Activated CD4-positive, alpha-beta T cell treated with anti-CD3 and anti-CD28 coated beads, Interleukin-2, amount 50 U/mL, for 48 hours (primary cell): ENCODE measurements around the gene IL32.
A peak's percentile ranks its signal among the peaks of the same experiment; 100 is the strongest.
"Not testable (repeated sequence)": the region's sequence is repeated elsewhere in the genome, so short reads cannot be mapped to it uniquely, and the experiment has no call there.

Experiments used
- DNase-seq, 2 experiments: peaks; one replicate each; pipeline ENCODE4 v3.0.0-alpha.2; 2020

IL32 gene

DNA sequence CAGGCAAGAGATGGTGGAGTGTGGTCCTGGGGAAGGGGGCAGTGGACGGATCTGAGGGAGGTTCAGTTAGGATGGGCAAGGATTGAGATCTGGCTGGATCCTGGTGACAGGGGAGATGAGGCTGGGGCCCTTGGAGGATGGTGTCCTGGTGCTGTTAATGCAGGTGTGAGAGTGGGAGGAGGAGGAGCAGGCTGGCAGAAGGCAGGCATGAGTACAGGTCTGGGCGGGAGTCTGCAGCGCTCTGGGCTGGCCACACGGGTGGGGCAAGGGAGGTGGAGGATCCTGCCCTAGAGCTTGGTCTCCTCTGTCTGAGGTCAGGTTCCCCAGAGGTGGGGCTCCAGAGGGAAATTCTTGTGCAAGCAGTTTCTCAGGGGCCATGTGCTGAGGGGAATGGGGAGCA, 6.7 kb downstream of the IL32 start:
- peak; percentile 54 to 62 for DNase-seq

DNA sequence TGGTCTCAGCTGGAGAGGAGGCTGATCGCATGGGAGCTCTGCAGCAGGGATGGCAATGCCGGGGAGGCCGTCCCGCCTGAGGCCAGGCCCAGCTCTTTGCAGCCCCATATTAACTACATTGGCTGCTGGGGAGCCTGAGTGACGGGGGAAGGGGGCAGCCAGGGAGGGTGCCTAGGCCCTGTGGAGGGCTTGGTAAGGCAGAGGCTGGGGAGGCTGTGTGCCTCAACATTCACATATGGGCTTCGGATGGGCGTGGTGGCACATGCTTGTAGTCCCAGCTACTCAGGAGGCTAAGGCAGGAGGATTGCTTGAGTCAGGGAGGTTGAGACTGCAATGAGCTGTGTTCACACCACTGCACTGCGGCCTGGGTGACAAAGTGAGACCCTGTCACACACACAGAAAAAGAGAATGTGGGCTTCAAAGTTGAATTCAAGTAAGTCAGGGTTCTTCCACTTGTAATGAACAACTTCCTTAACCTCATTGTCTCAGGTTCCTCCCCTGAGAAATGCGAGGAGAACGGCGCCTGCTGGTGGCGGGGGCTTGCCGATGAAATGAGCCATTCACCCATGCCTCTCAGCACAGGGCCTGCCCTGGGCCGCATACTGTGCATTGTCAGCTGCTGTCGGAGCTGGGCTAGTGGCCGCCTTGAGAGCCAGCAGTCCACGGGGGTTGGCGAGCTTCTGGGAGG, 7.3 kb downstream of the IL32 start:
- DNase-seq = not testable (repeated sequence)

DNA sequence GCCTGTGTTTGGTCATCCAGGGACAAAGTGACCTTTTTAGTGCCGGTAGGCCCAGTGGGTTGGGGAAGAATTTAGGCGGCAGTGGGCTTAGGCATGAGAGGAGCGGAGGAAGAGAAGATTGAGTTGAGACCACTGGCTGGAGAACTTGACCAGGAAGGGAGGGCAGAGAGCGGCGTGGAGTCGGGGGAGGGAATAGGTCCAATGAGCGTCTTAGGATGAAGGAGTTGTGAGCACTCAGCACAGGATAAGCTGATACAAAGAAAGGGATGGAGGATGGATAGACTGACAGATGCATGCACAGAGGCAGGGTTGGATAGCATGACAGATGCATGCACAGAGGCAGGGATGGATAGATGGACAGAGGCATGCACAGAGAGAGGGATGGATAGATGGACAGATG, 8.0 kb downstream of the IL32 start:
- DNase-seq = no peak

DNA sequence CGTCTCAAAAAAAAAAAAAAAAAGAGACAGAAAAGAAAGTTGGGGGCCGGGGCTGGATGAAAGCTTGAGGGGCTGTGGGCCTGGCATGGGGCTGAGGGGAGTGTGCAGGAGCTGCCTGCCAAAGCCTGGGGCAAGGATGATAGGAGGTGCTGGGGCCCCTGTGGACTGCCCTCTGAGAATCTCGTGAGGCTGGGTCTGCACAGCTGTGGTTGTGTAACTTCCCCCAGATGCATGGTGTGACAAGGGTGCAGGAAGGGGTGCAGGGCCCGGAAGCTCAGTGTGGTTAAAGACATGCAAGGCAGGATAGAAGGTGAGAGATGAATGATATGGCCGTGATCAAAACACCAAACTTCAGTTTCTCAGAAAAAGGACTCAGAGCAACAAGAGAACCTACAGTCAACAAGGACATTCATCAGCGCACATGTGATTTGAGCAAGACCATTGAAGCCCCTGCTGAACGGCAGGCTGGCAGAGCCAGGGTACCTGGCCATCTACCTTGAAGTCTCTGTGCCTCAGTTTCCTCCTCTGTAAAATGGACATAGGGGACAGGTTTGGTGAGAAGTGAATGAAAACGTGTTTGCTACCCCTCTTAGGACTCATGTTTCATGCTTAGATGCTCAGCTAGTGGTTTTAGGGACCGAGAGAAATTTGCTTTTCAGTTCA, 9.6 kb downstream of the IL32 start:
- DNase-seq = peak; percentile 82 to 84

DNA sequence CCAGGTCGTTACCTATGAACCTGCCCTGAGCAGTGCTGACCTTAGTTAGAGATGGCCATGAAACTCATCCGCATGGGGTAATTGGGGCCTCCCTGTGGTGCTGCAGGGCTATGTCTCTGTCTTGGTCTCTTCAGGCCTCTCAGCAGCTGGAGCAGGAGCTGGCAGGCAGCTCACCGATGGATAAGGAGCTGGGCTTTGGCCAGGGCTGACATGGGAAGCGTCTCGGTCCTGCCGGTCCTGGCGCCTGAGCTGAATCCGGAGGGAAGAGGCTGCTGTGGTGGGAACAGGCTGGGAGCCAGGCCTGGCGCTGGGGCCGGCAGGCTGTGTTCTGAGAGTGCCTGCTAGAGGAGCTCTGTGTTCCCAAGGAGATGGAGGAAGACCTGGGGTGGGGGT, 10.1 kb downstream of the IL32 start:
- DNase-seq = peak in 1 of 2 experiments; percentile 33

DNA sequence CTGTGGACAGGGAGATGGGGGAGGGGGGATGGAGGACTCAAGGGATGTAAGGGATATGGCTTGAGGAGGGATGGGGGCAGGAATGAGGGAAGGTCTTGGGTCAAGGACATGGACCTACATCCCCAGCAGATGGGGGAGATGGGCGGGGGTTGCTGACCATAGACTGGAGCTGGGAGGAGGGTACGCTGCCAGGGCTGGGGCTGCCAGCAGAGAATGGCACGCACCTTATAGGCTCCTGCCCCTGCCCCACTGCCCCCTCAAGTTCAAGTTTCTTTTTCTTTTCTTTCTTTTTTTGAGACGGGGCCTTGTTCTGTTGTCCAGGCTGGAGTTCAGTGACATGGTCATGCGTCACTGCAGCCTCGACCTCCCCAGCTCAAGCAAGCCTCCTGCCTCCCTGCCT, 10.5 kb downstream of the IL32 start:
- not testable (repeated sequence) for DNase-seq

DNA sequence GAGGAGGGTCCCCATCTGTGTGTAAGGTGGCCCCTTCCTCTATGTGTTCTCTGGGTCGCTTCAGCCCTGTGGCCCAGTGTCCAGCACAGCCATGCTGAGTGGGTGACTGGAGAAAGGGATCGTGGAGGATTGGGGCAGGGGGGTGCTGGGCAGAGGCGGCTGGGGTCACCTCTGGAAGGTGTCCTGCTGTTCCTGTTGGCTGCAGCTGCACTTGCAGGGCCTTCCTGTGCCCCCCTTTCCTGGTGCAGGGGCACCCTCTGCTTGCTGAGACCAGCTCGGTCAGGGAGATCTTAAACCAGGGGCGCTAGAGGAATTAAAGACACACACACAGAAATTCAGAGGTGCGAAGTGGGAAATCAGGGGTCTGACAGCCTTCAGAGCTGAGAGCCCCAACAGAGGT, 11.1 kb downstream of the IL32 start:
- no peak for DNase-seq

DNA sequence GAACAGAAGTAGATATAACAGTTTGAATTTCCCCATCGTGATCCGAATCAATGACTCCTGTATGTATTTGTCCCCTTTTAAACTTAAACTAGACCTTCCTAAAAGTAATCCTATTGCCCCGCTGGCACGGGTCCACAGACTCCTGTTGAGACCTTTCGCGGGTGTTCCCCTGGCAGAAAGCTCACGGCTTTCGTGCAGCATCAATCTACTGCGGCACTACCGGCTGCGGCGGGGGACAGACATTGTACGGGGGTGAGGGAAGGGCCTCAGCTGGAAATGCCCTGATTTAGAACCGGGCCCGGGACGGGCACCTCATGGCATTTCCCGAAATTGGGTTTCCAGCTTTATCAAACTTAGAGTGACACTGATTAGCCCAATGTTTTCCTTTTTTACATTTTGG, 14.6 kb downstream of the IL32 start:
- no peak for DNase-seq

DNA sequence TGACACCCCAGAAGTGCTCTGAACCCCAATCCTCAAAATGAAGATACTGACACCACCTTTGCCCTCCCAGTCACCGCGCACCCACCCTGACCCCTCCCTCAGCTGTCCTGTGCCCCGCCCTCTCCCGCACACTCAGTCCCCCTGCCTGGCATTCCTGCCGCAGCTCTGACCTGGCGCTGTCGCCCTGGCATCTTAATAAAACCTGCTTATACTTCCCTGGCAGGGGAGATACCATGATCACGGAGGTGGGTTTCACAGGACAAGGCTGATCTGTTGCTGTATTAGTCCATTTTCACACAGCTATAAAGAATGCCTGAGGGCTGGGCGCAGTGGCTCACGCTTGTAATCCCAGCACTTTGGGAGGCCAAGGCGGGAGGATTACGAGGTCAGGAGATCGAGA, 16.5 kb downstream of the IL32 start:
- DNase-seq = not testable (repeated sequence)

DNA sequence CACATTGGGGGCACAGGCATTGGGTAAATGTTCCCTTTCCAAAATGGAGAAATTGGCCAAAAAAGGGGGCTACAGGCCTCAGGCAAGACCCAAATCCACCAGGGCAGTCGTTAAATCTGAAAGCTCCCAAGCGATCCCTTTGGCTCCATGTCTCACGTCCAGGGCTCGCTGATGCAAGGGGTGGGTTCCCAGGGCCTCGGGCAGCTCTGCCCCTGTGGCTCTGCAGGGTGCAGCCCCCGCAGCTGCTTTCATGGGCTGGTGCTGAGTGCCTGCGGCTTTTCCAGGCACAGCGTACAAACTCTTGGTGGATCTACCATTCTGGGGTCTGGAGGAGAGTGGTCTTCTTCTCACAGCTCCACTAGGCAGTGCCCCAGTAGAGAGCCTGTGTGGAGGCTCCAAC, 18.0 kb downstream of the IL32 start:
- not testable (repeated sequence) for DNase-seq

DNA sequence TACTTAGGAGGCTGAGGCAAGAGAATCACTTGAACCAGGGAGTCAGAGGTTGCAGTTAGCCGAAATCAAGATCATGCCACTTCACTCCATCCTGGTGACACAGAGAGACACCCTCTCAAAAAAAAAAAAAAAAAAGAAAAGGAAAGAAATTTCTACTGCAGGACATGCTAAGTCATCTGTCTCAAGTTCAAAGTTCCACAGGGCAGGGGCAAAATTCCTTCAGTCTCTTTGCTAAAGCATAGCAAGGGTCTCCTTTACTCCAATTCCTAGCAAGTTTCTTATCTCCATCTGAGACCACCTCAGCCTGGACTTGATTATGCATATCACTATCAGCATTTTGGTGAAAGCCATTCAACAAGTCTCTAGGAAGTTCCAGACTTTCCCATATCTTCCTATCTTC, 19.1 kb downstream of the IL32 start:
- DNase-seq = no peak

DNA sequence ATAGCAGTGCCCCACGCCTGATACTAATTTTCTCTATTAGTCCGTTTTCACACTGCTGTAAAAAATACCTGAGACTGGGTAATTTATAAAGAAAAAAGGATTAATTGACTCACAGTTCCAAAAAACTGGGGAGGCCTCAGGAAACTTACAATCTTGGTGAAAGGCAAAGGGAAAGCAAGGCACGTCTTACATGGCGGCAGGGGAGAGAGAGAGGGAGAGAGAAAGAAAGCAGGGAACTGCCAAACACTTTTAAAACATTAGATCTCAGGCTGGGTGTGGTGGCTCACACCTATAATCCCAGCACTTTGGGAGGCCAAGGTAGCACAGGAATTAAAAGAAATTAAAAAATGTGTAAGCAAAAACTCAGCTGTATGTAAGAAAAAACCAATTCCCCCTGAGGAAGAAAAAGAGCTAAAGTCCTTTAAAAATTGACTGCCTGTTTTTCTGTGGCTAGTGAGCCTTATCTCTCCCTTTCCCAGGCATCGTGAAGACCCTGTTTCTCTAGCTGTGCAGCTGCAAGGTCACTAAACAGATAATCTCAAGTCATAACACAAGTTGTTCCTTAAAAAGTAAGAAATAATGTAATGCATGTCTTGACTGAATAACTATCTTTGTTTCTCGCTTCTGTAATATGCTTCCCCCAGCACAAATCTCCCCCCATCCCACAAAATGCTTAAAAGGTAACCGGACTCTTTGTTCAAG, 19.7 kb downstream of the IL32 start:
- no peak for DNase-seq

DNA sequence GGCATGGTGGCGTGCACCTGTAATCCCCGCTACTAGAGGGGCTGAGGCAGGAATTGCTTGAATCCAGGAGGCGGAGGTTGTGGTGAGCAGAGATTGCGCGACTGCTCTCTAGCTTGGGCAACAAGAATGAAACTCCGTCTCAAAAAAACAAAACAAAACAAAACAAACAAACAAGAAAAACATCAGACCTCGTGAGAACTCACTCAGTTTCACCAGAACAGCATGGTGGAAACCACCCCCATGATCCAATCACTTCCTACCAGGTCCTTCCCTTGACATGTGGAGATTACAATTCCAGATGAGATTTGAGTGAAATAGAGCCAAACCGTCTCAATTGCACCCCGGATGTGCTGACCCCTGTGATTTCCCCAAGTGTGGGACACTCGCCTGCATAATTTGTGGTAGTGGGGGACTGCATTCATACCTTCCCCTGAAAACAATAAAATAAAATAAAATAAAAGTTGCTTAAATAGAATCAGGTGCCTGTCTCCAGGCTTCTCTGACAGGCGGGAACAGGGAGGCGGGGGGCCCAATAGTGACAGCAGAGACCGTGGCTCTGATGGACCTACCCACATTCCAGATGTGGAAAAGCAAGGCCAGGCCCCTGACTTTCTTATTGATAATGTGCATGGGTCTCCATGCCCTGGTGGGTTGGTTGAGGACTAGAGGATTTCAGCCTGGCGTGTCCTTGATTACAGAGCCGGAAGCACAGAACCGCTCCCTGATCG, 20.6 kb downstream of the IL32 start:
- DNase-seq = no peak

DNA sequence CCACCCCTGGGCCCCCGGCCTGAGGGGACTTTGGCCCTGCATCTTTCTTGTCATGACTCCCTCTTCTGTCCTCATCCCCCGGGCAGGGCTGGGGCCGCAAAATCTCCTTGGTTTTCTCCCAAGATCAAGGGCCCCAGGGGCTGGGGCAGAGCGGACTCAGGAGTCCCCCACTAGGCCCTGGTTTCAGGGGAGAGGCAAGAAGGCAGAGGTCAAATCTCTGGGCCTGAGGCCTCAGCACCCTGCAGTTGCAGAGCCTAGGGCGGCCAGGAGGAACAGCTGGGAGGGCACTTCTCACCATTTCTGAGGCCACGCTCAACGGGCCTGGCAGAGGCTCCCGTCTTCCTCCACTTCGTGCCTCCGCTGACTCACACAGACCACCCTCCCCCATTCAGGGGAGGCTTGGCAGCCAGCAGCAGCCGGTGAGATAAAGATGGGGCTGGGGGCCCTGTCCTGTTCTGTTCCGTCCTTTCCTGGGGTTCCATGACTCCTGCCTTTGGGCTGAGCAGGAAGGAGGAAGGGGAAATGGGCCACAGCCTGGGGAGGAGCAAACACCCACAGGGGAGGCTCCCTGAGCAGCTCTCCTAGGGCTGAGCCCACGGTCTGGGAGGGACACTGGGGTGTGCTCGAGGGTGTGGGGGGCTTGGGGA, 21.3 kb downstream of the IL32 start:
- DNase-seq = no peak

DNA sequence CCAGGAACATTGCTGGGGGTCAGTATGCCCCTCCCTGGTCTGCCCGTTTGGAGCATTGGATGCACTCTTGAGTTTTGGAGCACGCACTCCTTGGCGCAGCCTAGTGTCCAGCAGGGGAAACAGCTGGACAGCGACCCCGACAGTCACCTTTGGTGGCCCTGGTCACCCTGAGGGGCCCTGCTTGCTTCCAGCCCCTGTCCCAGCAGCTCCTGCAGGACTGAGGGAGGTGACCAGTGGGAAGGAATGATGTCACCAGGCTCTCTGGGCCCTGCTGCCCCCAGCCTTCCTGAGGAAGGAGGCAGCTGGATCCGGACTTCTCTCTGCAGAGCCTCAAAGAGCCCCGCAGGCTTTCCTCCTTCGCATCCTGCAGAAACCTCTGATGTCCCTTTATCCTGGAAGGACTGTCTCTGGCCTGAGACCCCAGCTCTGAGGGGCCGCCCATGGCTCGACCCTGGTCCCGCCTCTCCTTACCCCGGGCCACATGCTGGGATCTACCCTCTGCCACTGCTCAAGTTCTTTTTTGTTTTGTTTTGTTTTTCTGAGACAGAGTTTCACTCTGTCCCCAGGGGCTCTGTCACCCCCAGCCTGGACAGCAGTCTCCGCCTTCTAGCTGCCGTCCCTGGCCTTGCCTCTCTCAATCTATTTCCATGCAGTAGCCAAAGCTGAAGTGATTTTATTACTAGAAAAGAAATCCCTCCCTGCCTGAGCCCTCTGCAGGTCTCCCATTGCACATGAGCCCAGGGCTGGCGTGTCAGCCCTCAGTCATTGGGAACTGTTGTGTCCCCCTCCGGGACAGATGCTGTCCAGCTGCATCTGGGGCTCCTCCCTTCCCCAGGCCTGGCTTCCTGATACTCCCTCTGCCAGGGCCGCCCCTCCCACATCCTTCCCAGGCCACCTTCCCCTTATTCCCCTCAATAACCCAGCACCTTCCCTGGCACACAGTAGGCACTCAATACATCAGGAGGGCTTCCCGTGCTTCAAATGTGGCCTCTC, 22.1 kb downstream of the IL32 start:
- DNase-seq = no peak

DNA sequence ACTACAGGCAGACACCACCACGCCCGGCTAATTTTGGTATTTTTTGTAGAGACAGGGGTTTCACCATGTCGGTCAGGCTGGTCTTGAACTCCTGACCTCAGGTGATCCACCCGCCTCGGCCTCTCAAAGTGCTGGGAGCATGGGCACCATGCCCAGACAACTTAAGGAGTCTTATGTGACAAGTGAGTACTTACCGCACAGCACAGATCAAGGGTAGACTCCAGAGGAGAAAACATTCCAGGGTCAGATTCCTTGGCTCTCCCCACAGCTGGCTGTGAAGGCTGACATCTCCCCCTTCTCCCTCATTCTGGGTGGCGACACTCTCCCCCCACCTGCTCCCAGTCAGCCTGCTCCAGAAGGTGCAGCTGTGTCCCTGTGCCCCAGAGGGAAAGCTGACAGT, 23.0 kb downstream of the IL32 start:
- DNase-seq = no peak

DNA sequence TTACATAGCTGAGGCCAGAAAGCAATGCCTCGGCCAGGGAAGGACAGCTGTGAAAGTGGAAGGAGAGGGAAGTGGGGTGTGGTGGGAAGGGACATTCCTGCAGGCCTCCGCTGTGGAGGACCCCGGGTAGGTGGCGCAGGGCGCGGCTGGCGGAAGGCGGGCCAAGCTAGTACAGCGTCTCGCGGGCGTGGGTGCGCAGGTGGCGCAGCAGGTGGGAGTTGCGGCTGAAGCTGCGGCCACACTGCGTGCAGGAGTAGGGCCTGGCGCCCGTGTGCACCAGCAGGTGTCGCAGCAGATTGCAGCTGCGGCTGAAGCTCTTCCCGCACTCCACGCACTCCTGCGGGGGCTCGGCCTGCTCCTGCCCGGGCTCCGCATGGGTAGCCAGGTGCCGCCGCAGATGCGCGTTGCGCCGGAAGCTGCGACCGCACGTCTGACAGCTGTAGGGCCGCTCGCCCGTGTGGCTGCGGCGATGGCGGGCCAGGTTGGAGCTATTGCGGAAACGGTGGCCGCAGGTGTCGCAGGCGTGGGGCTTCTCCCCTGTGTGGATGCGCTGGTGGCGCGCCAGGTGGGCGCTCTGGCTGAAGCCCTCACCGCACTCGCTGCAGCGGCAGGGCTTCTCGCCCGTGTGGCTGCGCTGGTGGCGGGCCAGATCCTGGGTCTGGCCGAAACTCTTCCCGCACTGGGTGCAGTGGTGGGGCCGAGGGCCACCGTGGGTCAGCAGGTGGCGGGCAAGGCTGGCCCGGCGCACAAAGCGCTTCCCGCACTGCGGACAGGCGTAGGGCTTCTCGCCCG, 23.7 kb downstream of the IL32 start:
- DNase-seq = no peak

DNA sequence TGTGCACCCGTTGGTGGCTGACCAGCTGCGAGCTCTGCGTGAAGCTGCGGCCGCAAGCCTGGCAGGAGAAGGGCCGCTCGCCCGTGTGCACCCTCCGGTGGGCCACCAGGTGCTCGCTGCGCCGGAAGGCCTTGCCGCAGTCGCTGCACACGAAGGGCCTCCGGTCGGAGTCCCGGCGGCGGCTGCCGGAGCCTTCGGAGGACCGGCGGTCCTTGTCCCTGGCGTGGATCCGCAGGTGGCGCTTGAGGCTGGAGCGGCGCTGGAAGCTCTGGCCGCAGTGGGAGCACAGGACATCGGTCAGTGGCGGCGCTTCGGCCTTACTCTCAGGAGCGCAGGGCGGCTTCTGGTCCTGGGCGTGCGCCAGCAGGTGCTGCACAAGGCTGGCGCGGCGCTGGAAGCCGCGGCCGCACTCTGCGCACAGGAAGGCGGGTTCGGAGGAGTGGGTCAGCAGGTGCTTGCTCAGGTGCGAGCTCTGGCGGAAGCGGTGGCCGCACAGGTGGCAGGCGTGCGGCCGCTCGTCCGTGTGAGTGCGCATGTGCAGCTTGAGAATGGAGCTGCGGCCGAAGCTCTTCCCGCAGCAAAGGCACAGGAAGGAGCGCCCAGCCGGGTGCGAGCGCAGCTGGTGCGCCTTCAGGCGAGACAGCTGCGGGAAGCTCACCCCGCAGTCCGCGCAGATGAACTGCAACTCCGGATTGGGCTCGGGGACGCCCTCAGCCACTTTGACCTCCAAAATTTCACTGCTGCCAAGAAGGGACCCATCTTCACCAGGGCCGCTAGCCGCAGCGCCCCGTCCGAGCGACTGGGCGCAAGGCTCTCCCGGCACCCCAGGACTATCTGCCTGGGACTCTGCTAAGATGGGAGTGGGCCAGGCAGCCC, 24.5 kb downstream of the IL32 start:
- no peak for DNase-seq

DNA sequence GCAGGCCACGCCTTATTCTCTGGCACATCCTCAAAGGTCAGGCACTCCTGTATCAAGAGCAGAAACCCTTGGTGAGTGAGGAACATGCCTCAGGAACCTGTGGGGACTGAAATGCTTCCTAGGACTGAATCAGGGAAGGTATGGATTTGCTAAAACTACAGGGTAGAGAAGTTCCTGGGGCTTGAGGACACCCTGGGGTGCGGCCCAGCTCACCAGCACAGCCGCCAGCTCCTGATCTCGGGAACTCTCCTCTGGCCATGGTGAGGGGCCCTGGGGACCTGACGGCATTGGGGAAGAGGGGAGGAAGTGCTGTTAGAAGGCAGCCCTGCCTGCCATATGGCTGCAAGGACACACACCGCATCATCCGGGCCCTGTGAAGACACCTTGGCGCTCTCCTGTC, 26.1 kb downstream of the IL32 start:
- no peak for DNase-seq

DNA sequence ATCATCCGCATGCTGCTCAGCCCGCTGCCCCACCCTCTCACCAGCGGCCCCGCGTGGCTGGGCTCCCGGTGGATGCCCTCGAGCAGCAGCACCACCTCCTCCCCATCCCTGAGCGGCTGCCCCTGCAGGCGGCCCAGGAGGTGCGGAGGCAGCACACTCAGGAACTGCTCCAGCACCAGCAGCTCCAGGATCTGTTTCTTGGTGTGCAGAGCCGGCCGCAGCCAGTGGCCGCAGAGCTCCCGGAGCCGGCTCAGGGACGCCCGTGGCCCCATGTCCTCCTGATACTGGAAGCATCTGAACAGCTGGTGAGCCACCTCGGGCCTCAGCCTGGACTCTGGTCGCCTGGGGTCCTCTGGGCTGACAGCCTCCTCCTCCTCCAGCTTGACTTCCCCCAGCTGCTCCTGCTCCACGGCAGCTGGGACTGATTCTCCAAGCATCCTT, 27.1 kb downstream of the IL32 start:
- no peak for DNase-seq
